Stomach (tissue), 4 donors: Measurements from ENCODE around the gene EBF3.
A peak's percentile ranks its signal among the peaks of the same experiment; 100 is the strongest.

ENCODE experiments used
- EP300 ChIP-seq: sonication (generic); formaldehyde crosslinking; IDR thresholded peaks from one replicate; pipeline ENCODE4 v1.6.1; 2017; ENCODE audit warnings: antibody characterized with exemption
- POLR2A ChIP-seq, 4 donors: fragments of 450-650 bp; IDR thresholded peaks; one replicate each; pipeline ENCODE4 v1.6.1; 2016; ENCODE audit warnings: antibody characterized with exemption in 4 of 4, control low read depth in 2 of 4, mild to moderate bottlenecking in 1 of 4, moderate library complexity in 1 of 4
- POLR2AphosphoS5 ChIP-seq, 3 donors: sonication (generic); formaldehyde crosslinking; IDR thresholded peaks; one replicate each; pipeline ENCODE4 v1.6.1; 2016; ENCODE audit warnings: antibody characterized with exemption in 3 of 3
- TF ChIP-seq, protein P1 (sequence below), 7 experiments: fragments of 450-650 bp in 4 of 7; fragments of 200-600 bp in 3 of 7; sonication (generic) in 3 of 7; IDR thresholded peaks; one replicate each; pipeline ENCODE4 v1.5.1; 2016 to 2019; ENCODE audit warnings: antibody characterized with exemption in 7 of 7, control low read depth in 2 of 7, mild to moderate bottlenecking in 1 of 7

DNA sequence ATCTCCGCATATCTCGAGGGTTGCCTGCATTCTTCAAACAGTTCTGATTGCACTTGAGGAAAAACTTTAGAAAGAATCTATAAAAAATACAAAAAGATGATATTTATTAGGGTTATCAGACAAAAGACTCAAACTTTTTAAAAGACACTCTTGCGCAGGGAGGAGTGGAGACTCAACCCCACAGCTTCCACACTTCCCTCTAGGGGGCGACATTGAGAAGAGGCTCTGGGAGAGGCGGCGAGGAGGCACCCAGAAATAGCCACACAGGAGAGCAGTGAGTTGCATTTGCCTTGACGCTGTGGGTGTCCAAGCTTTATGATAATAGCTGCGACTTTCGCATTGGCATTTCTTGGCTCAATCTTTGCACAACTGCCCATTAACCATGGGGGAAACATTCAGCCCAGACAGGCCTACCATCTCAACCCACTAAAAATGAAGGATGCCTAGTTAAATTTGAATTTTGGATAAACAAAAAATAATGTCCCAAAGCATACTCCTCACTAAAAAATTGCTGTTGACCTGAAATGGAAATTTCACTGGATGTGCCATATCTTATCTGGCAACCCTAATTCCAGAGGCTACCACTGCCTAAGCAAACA is 86.2 kb downstream of the EBF3 start:
- TF ChIP-seq, protein P1, sequence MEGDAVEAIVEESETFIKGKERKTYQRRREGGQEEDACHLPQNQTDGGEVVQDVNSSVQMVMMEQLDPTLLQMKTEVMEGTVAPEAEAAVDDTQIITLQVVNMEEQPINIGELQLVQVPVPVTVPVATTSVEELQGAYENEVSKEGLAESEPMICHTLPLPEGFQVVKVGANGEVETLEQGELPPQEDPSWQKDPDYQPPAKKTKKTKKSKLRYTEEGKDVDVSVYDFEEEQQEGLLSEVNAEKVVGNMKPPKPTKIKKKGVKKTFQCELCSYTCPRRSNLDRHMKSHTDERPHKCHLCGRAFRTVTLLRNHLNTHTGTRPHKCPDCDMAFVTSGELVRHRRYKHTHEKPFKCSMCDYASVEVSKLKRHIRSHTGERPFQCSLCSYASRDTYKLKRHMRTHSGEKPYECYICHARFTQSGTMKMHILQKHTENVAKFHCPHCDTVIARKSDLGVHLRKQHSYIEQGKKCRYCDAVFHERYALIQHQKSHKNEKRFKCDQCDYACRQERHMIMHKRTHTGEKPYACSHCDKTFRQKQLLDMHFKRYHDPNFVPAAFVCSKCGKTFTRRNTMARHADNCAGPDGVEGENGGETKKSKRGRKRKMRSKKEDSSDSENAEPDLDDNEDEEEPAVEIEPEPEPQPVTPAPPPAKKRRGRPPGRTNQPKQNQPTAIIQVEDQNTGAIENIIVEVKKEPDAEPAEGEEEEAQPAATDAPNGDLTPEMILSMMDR (IDR thresholded peaks at IDR 0.05): peak in 2 of 7 experiments; percentile 5 to 26
- TF ChIP-seq POLR2A (IDR thresholded peaks at IDR 0.05) (no peak), EP300 (no peak), POLR2AphosphoS5 (IDR thresholded peaks at IDR 0.05) (no peak)
